Activated CD8-positive, alpha-beta T cell treated with anti-CD3 and anti-CD28 coated beads for 36 hours (primary cell): Measurements from ENCODE around the gene STIM2. TPM values are rescaled to one million over a fixed set of nuclear protein-coding genes. Genes with fewer than 3 reads are reported as not detected.

Experiments
- ATAC-seq: fragments of 200-7000 bp; cut with Tn5 transposase; one replicate; pipeline ENCODE4 v1.10.0; 2021; ENCODE audit warnings: mild to moderate bottlenecking, moderate library complexity
- CTCF ChIA-PET: fragments of 350-600 bp; sonication (Branson Sonifier 250); formaldehyde crosslinking; loops from one replicate; lab custom pipeline; 2021; ENCODE audit warnings: antibody characterized with exemption; lab: Charles Lee
- POLR2A ChIA-PET: fragments of 350-600 bp; sonication (Branson Sonifier 250); formaldehyde crosslinking; loops from one replicate; lab custom pipeline; 2021; ENCODE audit warnings: antibody characterized with exemption; lab: Charles Lee
- DNase-seq: peaks from one replicate; pipeline ENCODE4 v3.0.0-alpha.2; 2020
- H3K27ac Mint-ChIP-seq: one replicate; pipeline ENCODE4 v1.8.0; 2021; ENCODE audit warnings: mild to moderate bottlenecking, mixed read lengths
- H3K27me3 Mint-ChIP-seq: one replicate; pipeline ENCODE4 v1.8.0; 2021; ENCODE audit warnings: mixed read lengths
- H3K36me3 Mint-ChIP-seq: one replicate; pipeline ENCODE4 v1.8.0; 2021; ENCODE audit warnings: low read depth, mixed read lengths
- H3K4me1 Mint-ChIP-seq: one replicate; pipeline ENCODE4 v1.8.0; 2021; ENCODE audit warnings: low read depth, mixed read lengths
- H3K4me3 Mint-ChIP-seq: one replicate; pipeline ENCODE4 v1.8.0; 2021; ENCODE audit warnings: mild to moderate bottlenecking, moderate library complexity, mixed read lengths
- H3K9me3 Mint-ChIP-seq: one replicate; pipeline ENCODE4 v1.8.0; 2021; ENCODE audit warnings: mixed read lengths
- intact Hi-C: fragments of 100-400 bp; cut with micrococcal nuclease; formaldehyde crosslinking; loops from one replicate; pipeline ENCODE4 v1.10.0; 2022
- total RNA-seq, 2 experiments: library from RNA; stranded (reverse); gene quantifications; one replicate each; pipeline ENCODE4 v1.2.3, GENCODE V29; 2021
- TF ChIP-seq, protein P1 (sequence below): fragments of 200-600 bp; IDR thresholded peaks from one replicate; pipeline ENCODE4 v1.8.0; 2022; ENCODE audit warnings: antibody characterized with exemption, mild to moderate bottlenecking

The STIM2 gene
- total RNA-seq, 2 experiments from 2014 or later, result 44.4 to 46.6 TPM

DNA sequence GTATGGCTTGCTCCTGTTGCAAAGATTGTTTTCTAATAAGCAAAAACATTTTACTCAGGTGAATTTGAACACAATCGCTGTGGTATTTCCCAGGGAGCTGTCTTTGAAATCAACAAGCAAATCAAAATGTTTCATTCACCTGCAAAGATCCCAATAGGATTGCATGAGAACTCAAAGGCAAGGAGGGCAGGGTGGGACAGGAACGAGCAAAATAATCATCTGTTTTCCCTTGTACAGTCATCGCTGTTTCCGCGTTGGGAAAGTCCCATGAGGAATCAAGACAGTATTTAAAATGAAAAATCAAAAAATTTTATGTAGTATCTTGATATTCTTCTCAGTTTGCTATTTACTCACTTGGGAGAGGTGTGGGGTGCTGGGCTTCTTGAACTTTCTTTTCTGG, 198.8 kb downstream of the STIM2 start:
- H3K36me3 Mint-ChIP-seq, result no peaks in the 10 kb centered on the region
- H3K27ac Mint-ChIP-seq, result no peak overlapping the region
- no peak overlapping the region for H3K4me3 Mint-ChIP-seq
- H3K9me3 Mint-ChIP-seq, result no peaks in the 10 kb centered on the region
- no peaks in the 10 kb centered on the region for H3K4me1 Mint-ChIP-seq
- ChIA-PET CTCF (interaction anchor here (2.2 kb wide), 1 partner anchor 11 kb away, joined by 14 read pairs; no protein-coding TSS in a partner anchor), POLR2A (no interaction called here)
- ATAC-seq, result no peak
- H3K27me3 Mint-ChIP-seq, result peaks cover 3% of the 10 kb centered on the region
- intact Hi-C loops, result no loop called here
- no peak for DNase-seq
- TF ChIP-seq, protein P1, sequence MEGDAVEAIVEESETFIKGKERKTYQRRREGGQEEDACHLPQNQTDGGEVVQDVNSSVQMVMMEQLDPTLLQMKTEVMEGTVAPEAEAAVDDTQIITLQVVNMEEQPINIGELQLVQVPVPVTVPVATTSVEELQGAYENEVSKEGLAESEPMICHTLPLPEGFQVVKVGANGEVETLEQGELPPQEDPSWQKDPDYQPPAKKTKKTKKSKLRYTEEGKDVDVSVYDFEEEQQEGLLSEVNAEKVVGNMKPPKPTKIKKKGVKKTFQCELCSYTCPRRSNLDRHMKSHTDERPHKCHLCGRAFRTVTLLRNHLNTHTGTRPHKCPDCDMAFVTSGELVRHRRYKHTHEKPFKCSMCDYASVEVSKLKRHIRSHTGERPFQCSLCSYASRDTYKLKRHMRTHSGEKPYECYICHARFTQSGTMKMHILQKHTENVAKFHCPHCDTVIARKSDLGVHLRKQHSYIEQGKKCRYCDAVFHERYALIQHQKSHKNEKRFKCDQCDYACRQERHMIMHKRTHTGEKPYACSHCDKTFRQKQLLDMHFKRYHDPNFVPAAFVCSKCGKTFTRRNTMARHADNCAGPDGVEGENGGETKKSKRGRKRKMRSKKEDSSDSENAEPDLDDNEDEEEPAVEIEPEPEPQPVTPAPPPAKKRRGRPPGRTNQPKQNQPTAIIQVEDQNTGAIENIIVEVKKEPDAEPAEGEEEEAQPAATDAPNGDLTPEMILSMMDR, result no peak

DNA sequence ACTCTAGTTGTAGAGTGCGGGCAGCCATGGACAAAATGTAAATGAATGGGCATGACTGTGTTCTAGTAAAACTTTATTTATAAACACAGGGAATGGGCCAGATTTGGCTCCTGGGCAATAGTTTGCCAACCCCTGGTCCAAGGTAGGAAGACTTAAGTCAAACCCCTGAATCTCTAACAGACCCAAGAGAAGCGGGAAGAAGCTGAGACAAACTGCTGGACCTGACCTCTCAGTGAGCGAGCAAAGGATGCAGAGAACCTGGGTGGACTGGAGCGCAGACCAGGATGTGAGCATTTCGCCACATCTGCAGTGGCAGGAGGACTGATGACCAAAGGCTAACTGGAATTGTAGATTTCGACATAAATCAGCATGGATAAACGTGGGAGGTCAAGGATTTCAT, 201.6 kb downstream of the STIM2 start:
- Mint-ChIP-seq H3K4me1 (no peaks in the 10 kb centered on the region), H3K27ac (no peak overlapping the region), H3K36me3 (no peaks in the 10 kb centered on the region), H3K4me3 (no peak overlapping the region), H3K9me3 (no peaks in the 10 kb centered on the region), H3K27me3 (peaks cover 3% of the 10 kb centered on the region)
- DNase-seq, result no peak
- intact Hi-C loops, result no loop called here
- TF ChIP-seq, protein P1, result no peak
- no peak for ATAC-seq
- ChIA-PET POLR2A (no interaction called here), CTCF (interaction anchor here (3.5 kb wide), 1 partner anchor 14 kb away, joined by 11 read pairs; no protein-coding TSS in a partner anchor)

DNA sequence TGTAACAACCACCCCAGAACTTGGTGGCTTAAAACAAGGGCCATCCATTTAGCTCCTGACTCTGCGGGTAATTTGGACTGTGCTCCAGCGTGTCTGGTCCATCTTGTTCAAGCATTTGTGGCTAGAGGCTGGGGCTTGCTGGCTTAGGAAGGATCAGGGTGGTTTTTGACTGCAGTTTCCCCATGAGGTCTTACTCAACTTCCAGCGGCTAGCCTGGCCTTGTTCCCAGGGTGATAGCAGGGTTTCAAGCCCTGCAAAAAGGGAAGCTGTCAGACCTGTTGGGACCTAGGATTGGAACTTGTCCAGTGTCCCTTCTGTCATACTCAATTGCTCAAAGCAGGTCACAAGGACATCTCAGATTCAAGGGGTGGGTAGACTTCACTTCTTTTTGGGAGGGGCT, 205.9 kb downstream of the STIM2 start:
- POLR2A ChIA-PET, result no interaction called here
- ATAC-seq (no peak), DNase-seq (no peak)
- CTCF ChIA-PET, result no interaction called here
- peaks cover 6% of the 10 kb centered on the region for H3K27me3 Mint-ChIP-seq
- no peak overlapping the region for H3K4me3 Mint-ChIP-seq
- no peaks in the 10 kb centered on the region for H3K9me3 Mint-ChIP-seq
- intact Hi-C loops, result no loop called here
- TF ChIP-seq, protein P1, result no peak
- no peak overlapping the region for H3K27ac Mint-ChIP-seq
- no peaks in the 10 kb centered on the region for H3K36me3 Mint-ChIP-seq
- no peaks in the 10 kb centered on the region for H3K4me1 Mint-ChIP-seq

DNA sequence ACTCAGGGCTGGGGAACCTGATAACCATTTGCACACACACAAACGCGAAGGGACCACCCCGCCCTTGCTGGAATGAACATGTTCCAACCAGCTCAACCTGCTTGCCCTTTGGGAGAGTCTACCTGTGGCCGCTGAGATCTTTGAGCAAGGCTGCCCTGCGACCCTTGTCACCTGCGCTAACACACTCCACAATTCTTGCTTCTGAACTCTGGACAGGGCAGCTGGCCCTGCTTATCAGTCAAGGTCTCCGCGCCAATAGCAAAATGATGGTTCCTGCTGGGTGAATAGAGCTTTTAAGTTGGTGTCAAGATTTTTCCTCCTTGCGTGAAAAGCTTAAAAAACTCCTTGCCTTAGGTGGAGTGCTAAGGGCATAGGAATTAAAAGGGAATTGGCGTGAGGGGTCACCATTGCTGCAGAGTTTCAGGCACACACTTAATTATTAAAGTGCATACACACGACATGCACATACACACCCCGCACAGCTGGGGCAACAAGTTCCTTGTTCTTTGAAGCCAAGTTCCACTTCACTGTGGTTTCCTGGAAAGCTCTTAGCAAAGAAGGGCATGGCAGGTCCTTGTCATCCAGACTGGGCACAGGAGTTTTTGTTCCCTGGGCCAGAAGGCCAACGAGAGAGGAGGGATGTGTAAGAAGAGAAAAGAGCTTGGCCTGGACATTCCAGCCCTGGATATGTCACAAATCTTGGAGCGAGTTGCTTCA, 207.7 kb downstream of the STIM2 start:
- Mint-ChIP-seq H3K9me3 (no peaks in the 10 kb centered on the region), H3K27me3 (peaks cover 3% of the 10 kb centered on the region), H3K4me1 (no peaks in the 10 kb centered on the region), H3K4me3 (no peak overlapping the region), H3K36me3 (no peaks in the 10 kb centered on the region), H3K27ac (no peak overlapping the region)
- intact Hi-C loops, result no loop called here
- ChIA-PET CTCF (interaction anchor here (0.6 to 1.4 kb wide), 3 partner anchors 13 to 20 kb away, joined by 3 to 4 read pairs (median 3); no protein-coding TSS in a partner anchor), POLR2A (no interaction called here)
- no peak for ATAC-seq
- TF ChIP-seq, protein P1, result no peak
- no peak for DNase-seq
